Effector memory CD8-positive, alpha-beta T cell (primary cell): Measurements from ENCODE around the gene BUD13.

Source experiments
- ATAC-seq: fragments of 150-1000 bp; cut with Tn5 transposase; replicated peaks from 2 replicates; pipeline ENCODE4 v1.10.0; 2021; ENCODE audit warnings: mild to moderate bottlenecking, moderate library complexity
- DNase-seq, 3 experiments: peaks; one replicate each; pipeline ENCODE4 v3.0.0; 2021
- H3K27ac Mint-ChIP-seq, 2 donors: one replicate each; pipeline ENCODE4 v1.8.0; 2022; ENCODE audit warnings: mild to moderate bottlenecking in 2 of 2, mixed read lengths in 2 of 2, moderate library complexity in 2 of 2
- H3K27me3 Mint-ChIP-seq, 2 donors: one replicate each; pipeline ENCODE4 v1.8.0; 2022; ENCODE audit warnings: mixed read lengths in 2 of 2
- H3K36me3 Mint-ChIP-seq: one replicate; pipeline ENCODE4 v1.8.0; 2022; ENCODE audit warnings: mild to moderate bottlenecking, moderate library complexity, mixed read lengths; ENCODE audit not compliant: insufficient read depth
- H3K4me1 Mint-ChIP-seq, 2 donors: one replicate each; pipeline ENCODE4 v1.8.0; 2022; ENCODE audit warnings: low read depth in 2 of 2, mixed read lengths in 2 of 2
- H3K4me3 Mint-ChIP-seq, 2 donors: one replicate each; pipeline ENCODE4 v1.8.0; 2022; ENCODE audit warnings: mild to moderate bottlenecking in 2 of 2, mixed read lengths in 2 of 2, moderate library complexity in 2 of 2
- H3K9me3 Mint-ChIP-seq, 2 donors: one replicate each; pipeline ENCODE4 v1.8.0; 2022; ENCODE audit warnings: mixed read lengths in 2 of 2
- total RNA-seq, 9 experiments: gene quantifications; one replicate each; lab custom pipeline; 2026; lab: John Stamatoyannopoulos, UW

Gene BUD13, protein sequence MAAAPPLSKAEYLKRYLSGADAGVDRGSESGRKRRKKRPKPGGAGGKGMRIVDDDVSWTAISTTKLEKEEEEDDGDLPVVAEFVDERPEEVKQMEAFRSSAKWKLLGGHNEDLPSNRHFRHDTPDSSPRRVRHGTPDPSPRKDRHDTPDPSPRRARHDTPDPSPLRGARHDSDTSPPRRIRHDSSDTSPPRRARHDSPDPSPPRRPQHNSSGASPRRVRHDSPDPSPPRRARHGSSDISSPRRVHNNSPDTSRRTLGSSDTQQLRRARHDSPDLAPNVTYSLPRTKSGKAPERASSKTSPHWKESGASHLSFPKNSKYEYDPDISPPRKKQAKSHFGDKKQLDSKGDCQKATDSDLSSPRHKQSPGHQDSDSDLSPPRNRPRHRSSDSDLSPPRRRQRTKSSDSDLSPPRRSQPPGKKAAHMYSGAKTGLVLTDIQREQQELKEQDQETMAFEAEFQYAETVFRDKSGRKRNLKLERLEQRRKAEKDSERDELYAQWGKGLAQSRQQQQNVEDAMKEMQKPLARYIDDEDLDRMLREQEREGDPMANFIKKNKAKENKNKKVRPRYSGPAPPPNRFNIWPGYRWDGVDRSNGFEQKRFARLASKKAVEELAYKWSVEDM
- 19.9 to 41.4 (median 39.1) reads per million in 9 experiments for total RNA-seq

DNA sequence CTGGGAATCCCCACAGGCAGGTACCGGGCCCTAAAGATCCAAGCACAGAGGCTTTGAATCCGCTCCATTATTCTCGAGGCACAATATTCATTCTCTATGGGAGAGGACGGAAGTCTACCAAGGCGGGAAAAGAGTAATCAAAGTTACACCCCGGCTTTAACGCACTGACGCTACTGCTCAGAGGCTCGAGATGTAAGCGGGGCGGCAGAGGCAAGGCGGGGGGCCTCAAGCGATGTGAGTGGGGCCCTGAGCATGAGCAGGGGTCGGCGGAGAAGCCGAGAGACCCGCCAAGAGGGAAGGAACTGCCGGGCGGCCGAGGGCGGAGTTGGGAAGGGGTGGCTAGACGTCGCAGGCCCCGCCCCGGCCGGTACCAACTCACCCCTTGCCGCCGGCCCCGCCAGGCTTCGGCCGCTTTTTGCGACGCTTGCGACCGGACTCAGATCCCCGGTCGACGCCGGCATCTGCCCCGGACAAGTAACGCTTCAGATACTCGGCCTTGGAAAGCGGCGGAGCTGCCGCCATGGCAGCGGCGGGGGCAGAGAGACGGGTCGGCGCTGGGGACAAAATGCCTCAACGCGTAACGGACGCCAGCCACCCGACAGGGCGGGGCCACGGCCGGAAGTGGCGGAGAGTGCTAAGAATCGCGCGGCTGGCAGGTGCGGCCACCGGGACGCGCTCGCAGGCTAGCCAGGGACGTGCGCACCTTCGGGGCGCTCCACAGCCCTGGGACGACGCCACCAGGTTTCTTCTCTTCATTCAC is at the start of gene BUD13:
Gene BUD13, minus strand, starts transcription at position 545 of the 760 bp plus-strand sequence. Its CDS starts 23 bp downstream, at position 522.
- H3K4me1 Mint-ChIP-seq, result peaks cover 14 to 26% of the 10 kb centered on the region in 2 donors

GRCh38 chr11:116822575-116822974 is 49.8 kb upstream of the BUD13 start:
- DNase-seq (no peak), ATAC-seq (no peak)
- H3K27ac Mint-ChIP-seq, result no peak overlapping the region
- H3K4me3 Mint-ChIP-seq, result no peak overlapping the region
- no peaks in the 10 kb centered on the region for H3K9me3 Mint-ChIP-seq
- H3K27me3 Mint-ChIP-seq, result no peaks in the 10 kb centered on the region
- H3K4me1 Mint-ChIP-seq, result no peaks in the 10 kb centered on the region
- H3K36me3 Mint-ChIP-seq, result no peaks in the 10 kb centered on the region

More for the DNA sequence above, at the start of gene BUD13:
- H3K27me3 Mint-ChIP-seq, result no peaks in the 10 kb centered on the region
- no peaks in the 10 kb centered on the region for H3K9me3 Mint-ChIP-seq
- ATAC-seq, result peak; percentile 95
- H3K4me3 Mint-ChIP-seq, result peak within 1 kb of the TSS; percentile 96 to 100
- peak; percentile 95 to 96 (median 96) for DNase-seq
- peaks cover 59% of the 10 kb centered on the region for H3K36me3 Mint-ChIP-seq
- peak within 1 kb of the TSS; percentile 97 to 98 for H3K27ac Mint-ChIP-seq

DNA sequence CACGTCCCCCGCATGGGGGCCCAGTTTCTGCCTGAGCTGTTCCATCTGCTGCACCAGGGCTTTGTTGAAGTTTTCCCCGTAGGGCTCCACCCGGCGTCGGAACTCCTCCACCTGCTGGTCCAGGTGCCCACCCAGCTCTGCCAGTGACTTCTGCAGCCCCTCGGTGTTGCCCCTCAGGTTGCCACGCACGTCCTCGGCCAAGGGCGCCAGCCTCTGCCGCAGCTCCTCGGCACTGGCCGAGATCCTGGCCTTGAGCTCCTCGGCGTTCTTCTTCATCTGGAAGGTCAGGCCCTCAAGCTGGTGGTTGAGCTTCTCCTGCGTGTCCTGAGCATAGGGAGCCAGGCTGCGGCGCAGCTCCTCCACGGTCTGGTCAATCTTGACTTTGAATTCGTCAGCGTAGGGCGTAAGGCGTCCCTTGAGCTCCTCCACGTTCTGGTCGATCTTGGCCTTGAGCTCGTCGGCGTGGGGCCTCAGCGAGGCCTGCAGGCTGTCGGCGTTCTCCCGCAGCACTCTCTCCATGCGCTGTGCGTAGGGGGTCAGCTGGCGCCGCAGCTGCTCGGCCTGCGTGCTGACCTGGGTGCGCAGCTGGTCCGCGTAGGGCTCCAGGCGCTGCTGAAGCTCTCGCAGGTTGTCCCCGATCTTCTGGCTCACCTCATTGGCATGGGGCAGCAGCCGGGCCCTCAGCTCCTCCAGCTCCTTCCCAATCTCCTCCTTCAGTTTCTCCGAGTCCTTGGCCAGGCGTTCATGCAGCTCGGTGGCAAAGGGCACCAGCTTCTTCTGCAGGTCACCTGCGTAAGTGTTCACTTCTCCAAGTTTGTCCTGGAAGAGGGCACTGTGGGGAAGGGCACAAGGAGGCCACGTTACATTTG is 48.5 kb upstream of the BUD13 start:
- H3K36me3 Mint-ChIP-seq, result no peaks in the 10 kb centered on the region
- DNase-seq, result no peak
- H3K4me1 Mint-ChIP-seq, result no peaks in the 10 kb centered on the region
- peak overlapping the region in 1 of 2 donors; percentile 60 for H3K27ac Mint-ChIP-seq
- no peaks in the 10 kb centered on the region for H3K27me3 Mint-ChIP-seq
- no peak overlapping the region for H3K4me3 Mint-ChIP-seq
- H3K9me3 Mint-ChIP-seq, result no peaks in the 10 kb centered on the region
- ATAC-seq, result no peak

- Mint-ChIP-seq H3K4me1 (no peaks in the 10 kb centered on the region), H3K27me3 (no peaks in the 10 kb centered on the region), H3K9me3 (no peaks in the 10 kb centered on the region), H3K27ac (no peak overlapping the region), H3K4me3 (no peak overlapping the region), H3K36me3 (no peaks in the 10 kb centered on the region)
- DNase-seq, result no peak
- no peak for ATAC-seq
Observed at GRCh38 chr11:116819049-116819448, 46.3 kb upstream of the BUD13 start.

DNA sequence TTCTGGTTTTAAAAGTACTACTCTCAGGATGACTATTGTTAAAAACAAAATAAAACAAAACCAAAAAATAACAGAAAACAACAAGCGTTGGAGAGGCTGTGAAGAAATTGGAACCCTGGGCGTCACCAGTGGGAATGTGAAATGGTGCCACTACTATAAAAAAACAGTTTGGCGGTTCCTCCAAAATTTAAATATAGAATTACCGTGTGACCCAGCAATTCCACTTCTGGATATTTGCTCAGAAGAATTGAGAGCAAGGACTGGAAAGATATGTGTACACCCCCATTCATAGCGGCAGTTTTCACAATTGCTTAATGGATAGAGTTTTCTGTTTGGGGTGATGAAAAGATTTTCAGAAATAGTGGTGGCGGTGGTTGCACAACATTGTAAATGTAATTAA is 41.7 kb upstream of the BUD13 start:
- no peaks in the 10 kb centered on the region for H3K9me3 Mint-ChIP-seq
- H3K27me3 Mint-ChIP-seq, result no peaks in the 10 kb centered on the region
- H3K27ac Mint-ChIP-seq, result no peak overlapping the region
- no peaks in the 10 kb centered on the region for H3K36me3 Mint-ChIP-seq
- ATAC-seq (no peak), DNase-seq (no peak)
- no peak overlapping the region for H3K4me3 Mint-ChIP-seq
- H3K4me1 Mint-ChIP-seq, result no peaks in the 10 kb centered on the region

DNA sequence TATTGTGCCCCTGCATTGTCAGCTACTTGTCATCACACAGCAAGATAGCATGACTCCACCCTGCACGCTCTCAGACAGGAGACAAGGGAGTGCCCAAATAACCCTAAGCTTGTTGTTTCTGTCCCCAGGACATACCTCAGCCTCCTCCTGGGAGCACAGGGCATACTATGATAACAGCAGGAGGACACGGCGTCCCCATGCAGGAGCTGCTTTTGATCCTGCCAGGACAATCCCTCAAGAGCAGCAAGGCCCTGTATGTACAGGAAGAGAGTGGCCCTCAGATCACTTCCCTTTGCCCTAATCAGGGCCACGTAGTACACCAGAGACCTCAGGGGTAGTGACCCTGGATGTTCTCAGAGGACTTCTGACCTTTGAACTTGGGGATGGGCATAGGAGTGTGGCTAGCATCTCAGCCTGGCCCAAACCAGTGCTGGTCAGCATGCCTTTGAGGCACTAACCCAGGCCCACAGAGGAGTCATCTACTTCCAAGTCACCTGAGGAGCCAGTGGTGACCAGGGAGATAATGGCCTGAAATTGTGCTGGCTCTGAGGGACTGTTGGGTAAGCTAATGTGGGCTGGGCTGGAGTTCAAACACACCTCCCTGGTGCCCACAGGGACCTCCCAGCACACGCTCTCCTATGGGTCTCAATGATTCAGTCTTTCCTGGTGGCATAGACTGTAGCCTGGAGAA is 41.1 kb upstream of the BUD13 start:
- no peaks in the 10 kb centered on the region for H3K4me1 Mint-ChIP-seq
- no peaks in the 10 kb centered on the region for H3K9me3 Mint-ChIP-seq
- DNase-seq, result no peak
- no peak overlapping the region for H3K4me3 Mint-ChIP-seq
- H3K27ac Mint-ChIP-seq, result no peak overlapping the region
- H3K36me3 Mint-ChIP-seq, result no peaks in the 10 kb centered on the region
- no peak for ATAC-seq
- peaks cover 0 to 3% of the 10 kb centered on the region in 2 donors for H3K27me3 Mint-ChIP-seq

- ATAC-seq (no peak), DNase-seq (no peak)
- no peak overlapping the region for H3K27ac Mint-ChIP-seq
- peaks cover 0 to 10% of the 10 kb centered on the region in 2 donors for H3K27me3 Mint-ChIP-seq
- no peaks in the 10 kb centered on the region for H3K9me3 Mint-ChIP-seq
- no peaks in the 10 kb centered on the region for H3K36me3 Mint-ChIP-seq
- H3K4me1 Mint-ChIP-seq, result no peaks in the 10 kb centered on the region
- H3K4me3 Mint-ChIP-seq, result no peak overlapping the region
Observed at GRCh38 chr11:116813170-116813569, 40.4 kb upstream of the BUD13 start.

GRCh38 chr11:116812109-116812508 is 39.3 kb upstream of the BUD13 start:
- no peak for DNase-seq
- Mint-ChIP-seq H3K27me3 (peaks cover 0 to 15% of the 10 kb centered on the region in 2 donors), H3K36me3 (no peaks in the 10 kb centered on the region), H3K9me3 (no peaks in the 10 kb centered on the region), H3K27ac (no peak overlapping the region), H3K4me1 (no peaks in the 10 kb centered on the region), H3K4me3 (no peak overlapping the region)
- no peak for ATAC-seq

DNA sequence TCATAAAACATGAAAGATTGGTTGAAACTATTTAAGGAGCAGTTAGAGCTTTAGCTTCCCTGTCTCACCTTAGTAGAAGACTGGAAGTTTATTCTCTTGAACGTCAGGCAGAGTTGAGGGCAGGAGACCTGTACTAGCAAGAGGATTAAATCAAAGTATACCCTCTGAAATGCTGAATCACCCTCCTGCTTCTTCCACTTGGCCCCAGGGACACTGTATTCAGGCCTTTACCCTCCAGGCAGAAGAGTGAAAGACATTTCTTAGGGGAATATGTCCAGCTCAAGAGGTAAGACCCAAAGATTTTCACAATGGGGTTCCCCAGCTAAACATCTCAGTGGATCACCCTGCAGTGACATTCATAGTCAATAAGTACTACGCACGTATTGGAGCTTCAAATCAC is 38.4 kb upstream of the BUD13 start:
- H3K4me1 Mint-ChIP-seq, result no peaks in the 10 kb centered on the region
- no peaks in the 10 kb centered on the region for H3K36me3 Mint-ChIP-seq
- H3K9me3 Mint-ChIP-seq, result no peaks in the 10 kb centered on the region
- no peak overlapping the region for H3K27ac Mint-ChIP-seq
- ATAC-seq (no peak), DNase-seq (no peak)
- no peak overlapping the region for H3K4me3 Mint-ChIP-seq
- peaks cover 0 to 15% of the 10 kb centered on the region in 2 donors for H3K27me3 Mint-ChIP-seq

DNA sequence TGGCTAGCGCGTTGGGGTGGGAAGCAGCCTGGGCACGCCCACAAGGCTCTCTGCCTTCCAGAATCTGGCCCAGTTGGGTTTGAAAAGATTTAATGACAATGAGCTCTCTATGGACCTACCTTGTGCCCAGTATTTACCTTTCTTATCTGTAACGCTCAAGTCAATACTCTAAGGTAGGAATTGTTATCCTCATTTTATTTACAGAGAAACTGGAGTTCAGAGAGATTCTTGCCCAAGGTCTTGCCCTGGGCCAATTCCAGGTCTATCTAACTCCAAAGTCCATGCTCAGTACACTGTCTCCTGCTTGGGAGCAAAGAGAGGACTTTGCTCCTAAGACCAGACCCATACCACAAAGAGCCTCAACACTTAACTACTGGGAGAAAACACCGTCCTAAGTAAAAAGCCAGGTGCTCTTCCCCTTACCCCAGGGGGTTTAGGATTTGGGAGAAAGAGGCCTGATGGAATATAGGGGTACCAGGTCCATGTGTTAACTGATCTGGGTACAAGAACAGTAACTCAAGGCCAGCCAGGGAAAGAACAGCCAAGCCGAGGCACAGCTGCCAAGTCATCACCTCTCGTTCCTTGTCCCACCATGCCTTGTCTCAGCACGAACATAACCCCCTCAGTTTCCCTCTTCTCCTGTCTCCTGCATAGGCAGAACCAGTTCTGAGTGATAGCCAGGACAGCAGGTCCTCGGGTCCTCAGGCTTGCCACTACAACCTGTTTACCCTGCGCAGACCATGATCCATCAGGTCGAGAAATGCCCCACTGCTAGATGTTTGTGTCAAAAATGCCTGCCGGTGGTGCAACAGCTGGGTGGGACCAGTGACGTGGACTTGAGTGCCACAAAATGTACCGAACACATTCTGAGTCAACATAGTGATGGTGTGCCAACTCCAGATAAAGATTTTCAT is 35.7 kb upstream of the BUD13 start:
- H3K4me1 Mint-ChIP-seq, result no peaks in the 10 kb centered on the region
- H3K9me3 Mint-ChIP-seq, result no peaks in the 10 kb centered on the region
- DNase-seq (no peak), ATAC-seq (no peak)
- H3K27ac Mint-ChIP-seq, result no peak overlapping the region
- no peaks in the 10 kb centered on the region for H3K36me3 Mint-ChIP-seq
- peaks cover 0 to 15% of the 10 kb centered on the region in 2 donors for H3K27me3 Mint-ChIP-seq
- H3K4me3 Mint-ChIP-seq, result no peak overlapping the region

GRCh38 chr11:116807601-116808261 is 34.9 kb upstream of the BUD13 start:
- H3K4me3 Mint-ChIP-seq, result no peak overlapping the region
- DNase-seq (no peak), ATAC-seq (no peak)
- no peak overlapping the region for H3K27ac Mint-ChIP-seq
- H3K36me3 Mint-ChIP-seq, result no peaks in the 10 kb centered on the region
- no peaks in the 10 kb centered on the region for H3K9me3 Mint-ChIP-seq
- H3K27me3 Mint-ChIP-seq, result peaks cover 0 to 15% of the 10 kb centered on the region in 2 donors
- H3K4me1 Mint-ChIP-seq, result no peaks in the 10 kb centered on the region
